Vagina (tissue), 2 donors: ENCODE measurements around the gene AGBL1.

Experiments
- POLR2A ChIP-seq, 2 donors: fragments of 450-650 bp; IDR thresholded peaks; one replicate each; pipeline ENCODE4 v1.6.1; 2017; ENCODE audit warnings: antibody characterized with exemption in 2 of 2, mild to moderate bottlenecking in 2 of 2, moderate library complexity in 2 of 2
- POLR2AphosphoS5 ChIP-seq, 2 donors: sonication (generic); formaldehyde crosslinking; IDR thresholded peaks; one replicate each; pipeline ENCODE4 v1.9.0; 2017; ENCODE audit warnings: antibody characterized with exemption in 2 of 2, mild to moderate bottlenecking in 2 of 2, low read depth in 1 of 2; ENCODE audit not compliant: insufficient read depth in 1 of 2
- TF ChIP-seq, protein P1 (sequence below), 3 experiments: fragments of 450-650 bp in 2 of 3; fragments of 200-600 bp in 1 of 3; sonication (generic) in 1 of 3; IDR thresholded peaks; one replicate each; pipeline ENCODE4 v1.5.1; 2017 to 2019; ENCODE audit warnings: antibody characterized with exemption in 3 of 3, mild to moderate bottlenecking in 2 of 3, moderate library complexity in 2 of 3

DNA sequence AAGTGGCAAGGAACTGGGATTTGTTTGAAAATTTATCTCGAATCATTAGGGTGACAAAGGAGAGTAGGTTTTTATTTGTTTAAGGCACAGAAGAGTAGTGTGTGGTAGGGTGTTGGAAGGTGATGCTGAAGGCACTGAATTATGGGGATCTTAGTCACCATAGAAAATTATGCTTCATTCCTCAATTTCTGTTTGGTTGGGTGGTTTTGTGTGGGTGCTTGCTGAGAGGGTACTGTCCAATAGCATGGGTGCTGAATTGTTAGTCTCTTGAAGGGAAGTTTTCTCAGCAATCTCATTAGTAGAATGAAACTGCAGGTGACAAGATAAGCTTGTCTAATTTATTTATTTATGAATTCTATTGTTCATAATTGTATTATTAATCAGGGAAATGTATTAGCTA, 610.9 kb downstream of the AGBL1 start:
- TF ChIP-seq POLR2AphosphoS5 (IDR thresholded peaks at IDR 0.05; ENCODE audit: insufficient read depth in 1 of 2, low read depth in 1 of 2) (no peak), POLR2A (IDR thresholded peaks at IDR 0.05) (no peak)
- TF ChIP-seq, protein P1, sequence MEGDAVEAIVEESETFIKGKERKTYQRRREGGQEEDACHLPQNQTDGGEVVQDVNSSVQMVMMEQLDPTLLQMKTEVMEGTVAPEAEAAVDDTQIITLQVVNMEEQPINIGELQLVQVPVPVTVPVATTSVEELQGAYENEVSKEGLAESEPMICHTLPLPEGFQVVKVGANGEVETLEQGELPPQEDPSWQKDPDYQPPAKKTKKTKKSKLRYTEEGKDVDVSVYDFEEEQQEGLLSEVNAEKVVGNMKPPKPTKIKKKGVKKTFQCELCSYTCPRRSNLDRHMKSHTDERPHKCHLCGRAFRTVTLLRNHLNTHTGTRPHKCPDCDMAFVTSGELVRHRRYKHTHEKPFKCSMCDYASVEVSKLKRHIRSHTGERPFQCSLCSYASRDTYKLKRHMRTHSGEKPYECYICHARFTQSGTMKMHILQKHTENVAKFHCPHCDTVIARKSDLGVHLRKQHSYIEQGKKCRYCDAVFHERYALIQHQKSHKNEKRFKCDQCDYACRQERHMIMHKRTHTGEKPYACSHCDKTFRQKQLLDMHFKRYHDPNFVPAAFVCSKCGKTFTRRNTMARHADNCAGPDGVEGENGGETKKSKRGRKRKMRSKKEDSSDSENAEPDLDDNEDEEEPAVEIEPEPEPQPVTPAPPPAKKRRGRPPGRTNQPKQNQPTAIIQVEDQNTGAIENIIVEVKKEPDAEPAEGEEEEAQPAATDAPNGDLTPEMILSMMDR (IDR thresholded peaks at IDR 0.05), result no peak
